OCI-LY7 (cell line): Measurements from ENCODE around the gene EPB41L1. TPM values are rescaled to one million over a fixed set of nuclear protein-coding genes. Genes with fewer than 3 reads are reported as not detected.

Source experiments
- BruUV-seq: library from RNA; stranded (reverse); fragments of 400-500 nt; replicated peaks from 2 replicates; lab custom pipeline; 2021; lab: Mats Ljungman, UMichigan
- CTCF ChIA-PET: fragments of 300-600 bp; sonication (Branson Sonifier 250); formaldehyde crosslinking; loops from one replicate; lab custom pipeline; 2022; ENCODE audit warnings: antibody characterized with exemption; ENCODE audit not compliant: unreplicated experiment; lab: Charles Lee
- POLR2A ChIA-PET: fragments of 300-600 bp; sonication (Branson Sonifier 250); formaldehyde crosslinking; loops from one replicate; lab custom pipeline; 2022; ENCODE audit warnings: antibody characterized with exemption; lab: Charles Lee
- DNase-seq: peaks from one replicate; pipeline ENCODE4 v3.0.0-alpha.2; 2015; ENCODE audit warnings: low spot score
- H2AFZ ChIP-seq: fragments of 200-600 bp; sonication (generic), shearing (Covaris generic); 2 replicates; pipeline ENCODE4 v1.6.1; 2014; ENCODE audit warnings: mild to moderate bottlenecking, antibody characterized with exemption, low read length, moderate library complexity
- H3K27ac ChIP-seq: fragments of 200-600 bp; sonication (generic); 2 replicates; pipeline ENCODE4 v1.5.1; 2014; ENCODE audit warnings: mixed run types, low read depth, mild to moderate bottlenecking, moderate library complexity, low read length, inconsistent platforms; ENCODE audit not compliant: poor library complexity, severe bottlenecking
- H3K36me3 ChIP-seq: fragments of 200-600 bp; sonication (generic); 2 replicates; pipeline ENCODE4 v1.6.1; 2014; ENCODE audit warnings: mild to moderate bottlenecking, antibody characterized with exemption, low read length, moderate library complexity, mixed read lengths; ENCODE audit not compliant: insufficient read depth
- H3K4me1 ChIP-seq: fragments of 200-600 bp; sonication (generic); 2 replicates; pipeline ENCODE4 v1.5.1; 2014; ENCODE audit warnings: mild to moderate bottlenecking, low read length; ENCODE audit not compliant: insufficient read depth, poor library complexity, severe bottlenecking
- H3K4me2 ChIP-seq: fragments of 200-600 bp; sonication (generic); 2 replicates; pipeline ENCODE4 v1.6.1; 2014; ENCODE audit warnings: mild to moderate bottlenecking, low read length
- H3K4me3 ChIP-seq: fragments of 200-600 bp; sonication (generic); 2 replicates; pipeline ENCODE4 v1.5.1; 2014; ENCODE audit warnings: mild to moderate bottlenecking, low read depth, low read length; ENCODE audit not compliant: poor library complexity, severe bottlenecking
- H3K79me2 ChIP-seq: fragments of 200-600 bp; sonication (generic); 2 replicates; pipeline ENCODE4 v1.6.1; 2016; ENCODE audit warnings: low read depth, mild to moderate bottlenecking, low read length, moderate library complexity, mixed read lengths; ENCODE audit not compliant: insufficient read depth
- H3K9me2 ChIP-seq: fragments of 200-600 bp; sonication (generic); 2 replicates; pipeline ENCODE4 v1.6.1; 2016; ENCODE audit warnings: mild to moderate bottlenecking, low read length, mixed read lengths; ENCODE audit not compliant: insufficient read depth
- H3K9me3 ChIP-seq: fragments of 200-600 bp; sonication (generic); 2 replicates; pipeline ENCODE4 v1.6.1; 2014; ENCODE audit warnings: mild to moderate bottlenecking, mixed run types, low read length, mixed read lengths
- H4K20me1 ChIP-seq: fragments of 200-600 bp; sonication (generic); 2 replicates; pipeline ENCODE4 v1.6.1; 2014; ENCODE audit warnings: mild to moderate bottlenecking, antibody characterized with exemption, low read length, moderate library complexity, mixed read lengths; ENCODE audit not compliant: insufficient read depth
- CTCF ChIP-seq: fragments of 200-600 bp; sonication (generic); conservative IDR thresholded peaks from 2 replicates; pipeline ENCODE4 v1.5.1; 2014; ENCODE audit warnings: mild to moderate bottlenecking, antibody characterized with exemption, low read length, moderate library complexity, mixed read lengths
- EZH2phosphoT487 ChIP-seq: fragments of 200-600 bp; sonication (generic); IDR thresholded peaks from 2 replicates; pipeline ENCODE4 v1.6.1; 2018; ENCODE audit warnings: low read depth, borderline replicate concordance, mild to moderate bottlenecking, mixed run types, antibody characterized with exemption, low read length, moderate library complexity, mixed read lengths
- intact Hi-C: fragments of 100-400 bp; cut with micrococcal nuclease; formaldehyde crosslinking; loops from one replicate; pipeline ENCODE4 v1.10.0; 2022; ENCODE audit not compliant: unreplicated experiment
- total RNA-seq, 2 experiments: library from RNA; depleted of rRNA in 1 of 2; stranded (reverse); fragments of >200 nt in 1 of 2; shearing (Covaris generic) in 1 of 2; gene quantifications; 2 replicates each; pipeline ENCODE4 v1.2.3, GENCODE V29; 2014 to 2022

The EPB41L1 gene
- total RNA-seq, 2 experiments from 2014 or later, result 0.54 to 1.6 TPM

GRCh38 chr20:36113036-36113435 is 41.5 kb upstream of the EPB41L1 start:
- Histone ChIP-seq H3K4me2 (no peak overlapping the region), H3K27ac (no peak overlapping the region), H3K36me3 (no peaks in the 10 kb centered on the region), H3K4me1 (peaks cover 48% of the 10 kb centered on the region), H4K20me1 (no peaks in the 10 kb centered on the region), H2AFZ (no peak overlapping the region), H3K79me2 (no peaks in the 10 kb centered on the region), H3K4me3 (no peak overlapping the region), H3K9me3 (no peaks in the 10 kb centered on the region), H3K9me2 (no peaks in the 10 kb centered on the region)
- no peak for DNase-seq
- CTCF ChIA-PET, result no interaction called here
- POLR2A ChIA-PET, result no interaction called here
- no TSS peak for BruUV-seq
- intact Hi-C loops, result no loop called here
- no peak for TF ChIP-seq EZH2phosphoT487
- no peak for TF ChIP-seq CTCF

GRCh38 chr20:36113566-36114250 is 40.8 kb upstream of the EPB41L1 start:
- peak overlapping the region; percentile 95 for H2AFZ ChIP-seq

More at GRCh38 chr20:36113566-36114250, 40.8 kb upstream of the EPB41L1 start:
- peak; percentile 82 for DNase-seq
- CTCF ChIA-PET, result no interaction called here
- Histone ChIP-seq H3K36me3 (no peaks in the 10 kb centered on the region), H3K4me3 (peak overlapping the region; percentile 6), H4K20me1 (no peaks in the 10 kb centered on the region), H3K79me2 (no peaks in the 10 kb centered on the region), H3K4me1 (peaks cover 48% of the 10 kb centered on the region), H3K27ac (peak overlapping the region; percentile 55), H3K9me3 (no peaks in the 10 kb centered on the region), H3K9me2 (no peaks in the 10 kb centered on the region), H3K4me2 (peak overlapping the region; percentile 51)
- intact Hi-C loops, result no loop called here
- TF ChIP-seq EZH2phosphoT487, result no peak
- no peak for TF ChIP-seq CTCF
- BruUV-seq, result no TSS peak
- POLR2A ChIA-PET, result interaction anchor here (0.5 to 1.2 kb wide), 5 partner anchors 10 to 147 kb away, joined by 3 to 6 read pairs (median 3); no protein-coding TSS in a partner anchor
